A549 (cell line): ENCODE results near the gene ARFGAP2. TPM values are rescaled to one million over a fixed set of nuclear protein-coding genes. Genes with fewer than 3 reads are reported as not detected.

Experiments used
- ATAC-seq, 2 experiments: fragments of 200-7000 bp in 1 of 2; fragments of >200 bp in 1 of 2; cut with Nextera tagmentation in 1 of 2; cut with Tn5 transposase in 1 of 2; 3 replicates each; pipeline versions ENCODE4 v1.8.0 to v1.9.1; 2018 to 2020; ENCODE audit warnings: mild to moderate bottlenecking in 1 of 2, moderate library complexity in 1 of 2
- CTCF ChIA-PET: fragments of 300-600 bp; sonication (Branson Sonifier 250); formaldehyde crosslinking; extraction: SDS; loops from one replicate; lab custom pipeline; 2021; ENCODE audit warnings: antibody characterized with exemption, inconsistent platforms; lab: Yijun Ruan, JAX
- POLR2A ChIA-PET: fragments of 350-600 bp; formaldehyde crosslinking; extraction: SDS; loops from one replicate; lab custom pipeline; 2021; ENCODE audit warnings: antibody characterized with exemption, inconsistent platforms; lab: Yijun Ruan, JAX
- DNase-seq, 2 experiments: peaks; one replicate each; pipeline versions ENCODE4 v3.0.0 to v3.0.0-alpha.2; 2011 to 2016; ENCODE audit warnings: low read depth in 1 of 2, low spot score in 1 of 2
- FAIRE-seq: peaks from 2 replicates; lab custom pipeline; 2011; peaks lifted over from hg19 to GRCh38; lab: Jason Lieb, UNC
- H3K27ac ChIP-seq, 2 experiments: fragments of >200 bp; sonication (Bioruptor Twin); formaldehyde crosslinking; 3 replicates each; pipeline ENCODE4 v1.5.1; 2016 to 2017
- H3K4me1 ChIP-seq: fragments of >200 bp; sonication (Bioruptor Twin); formaldehyde crosslinking; 3 replicates; pipeline ENCODE4 v1.6.1; 2016
- H3K4me2 ChIP-seq: fragments of >200 bp; sonication (Bioruptor Twin); formaldehyde crosslinking; 3 replicates; pipeline ENCODE4 v1.6.1; 2016
- H3K4me3 ChIP-seq: fragments of >200 bp; sonication (Bioruptor Twin); formaldehyde crosslinking; 3 replicates; pipeline ENCODE4 v1.5.1; 2016
- H3K9me3 ChIP-seq: fragments of >200 bp; sonication (Bioruptor Twin); formaldehyde crosslinking; 3 replicates; pipeline ENCODE4 v1.6.1; 2016
- CBX2 ChIP-seq: fragments of 200-600 bp; sonication (generic); IDR thresholded peaks from 2 replicates; pipeline ENCODE4 v1.6.1; 2016; ENCODE audit warnings: low read depth, mild to moderate bottlenecking, borderline replicate concordance
- CBX8 ChIP-seq: fragments of 200-600 bp; sonication (generic); IDR thresholded peaks from 2 replicates; pipeline ENCODE4 v1.6.1; 2016
- CHD4 ChIP-seq: fragments of 200-600 bp; sonication (generic); IDR thresholded peaks from 2 replicates; pipeline ENCODE4 v1.6.1; 2016; ENCODE audit warnings: antibody characterized with exemption, mild to moderate bottlenecking, borderline replicate concordance
- EHF ChIP-seq: fragments of 250-450 bp; sonication (Bioruptor Pico); IDR thresholded peaks from 2 replicates; pipeline ENCODE4 v1.5.0; 2020; ENCODE audit warnings: mild to moderate bottlenecking
- EHMT2 ChIP-seq: fragments of 200-600 bp; sonication (generic); IDR thresholded peaks from 2 replicates; pipeline ENCODE4 v1.6.1; 2016; ENCODE audit warnings: antibody characterized with exemption, low read depth, mild to moderate bottlenecking, moderate library complexity
- EP300 ChIP-seq, 2 experiments: fragments of >200 bp; sonication (Bioruptor Twin); formaldehyde crosslinking; IDR thresholded peaks; 2 replicates in 1 of 2; 3 replicates in 1 of 2; pipeline ENCODE4 v1.6.1; 2016 to 2017
- ESRRA ChIP-seq: fragments of 150-350 bp; IDR thresholded peaks from 2 replicates; pipeline ENCODE4 v1.6.1; 2014; ENCODE audit warnings: mild to moderate bottlenecking, low read length, borderline replicate concordance
- FOSB ChIP-seq: fragments of 250-450 bp; sonication (Bioruptor Pico); IDR thresholded peaks from 2 replicates; pipeline ENCODE4 v1.5.0; 2020; ENCODE audit warnings: mild to moderate bottlenecking, moderate library complexity
- FOXS1 ChIP-seq: fragments of 250-450 bp; sonication (Bioruptor Pico); IDR thresholded peaks from 2 replicates; pipeline ENCODE4 v1.5.0; 2020; ENCODE audit warnings: mild to moderate bottlenecking, moderate library complexity
- HEYL ChIP-seq: fragments of 250-450 bp; sonication (Bioruptor Pico); IDR thresholded peaks from 2 replicates; pipeline ENCODE4 v1.8.0; 2021; ENCODE audit warnings: mild to moderate bottlenecking, moderate library complexity
- HOXB13 ChIP-seq: fragments of 250-450 bp; sonication (Bioruptor Pico); IDR thresholded peaks from 2 replicates; pipeline ENCODE4 v1.5.0; 2020; ENCODE audit warnings: low read depth, mild to moderate bottlenecking, moderate library complexity
- MAZ ChIP-seq: fragments of 150-350 bp; IDR thresholded peaks from 2 replicates; pipeline ENCODE4 v1.6.1; 2014; ENCODE audit warnings: antibody characterized with exemption, low read depth, low read length, borderline replicate concordance
- NFE2L2 ChIP-seq: fragments of 150-350 bp; conservative IDR thresholded peaks from 2 replicates; pipeline ENCODE4 v1.6.1; 2014; ENCODE audit warnings: low read length
- NR3C1 ChIP-seq: fragments of >200 bp; sonication (Bioruptor Twin); formaldehyde crosslinking; IDR thresholded peaks from 3 replicates; pipeline ENCODE4 v1.6.1; 2017
- POLR2AphosphoS2 ChIP-seq: conservative IDR thresholded peaks from 2 replicates; pipeline ENCODE4 v1.6.1; 2012; ENCODE audit warnings: low read length, improper control_type of control experiment, inconsistent platforms
- RNF2 ChIP-seq: fragments of 200-600 bp; sonication (generic); IDR thresholded peaks from 2 replicates; pipeline ENCODE4 v1.6.1; 2016; ENCODE audit warnings: low read depth, mild to moderate bottlenecking, antibody characterized with exemption, moderate library complexity, borderline replicate concordance
- SMC3 ChIP-seq: fragments of >200 bp; sonication (Bioruptor Twin); formaldehyde crosslinking; IDR thresholded peaks from 3 replicates; pipeline ENCODE4 v1.6.1; 2018; ENCODE audit warnings: inconsistent platforms
- TP53 ChIP-seq: fragments of 250-450 bp; sonication (Bioruptor Pico); IDR thresholded peaks from 2 replicates; pipeline ENCODE4 v1.5.0; 2021; ENCODE audit warnings: mild to moderate bottlenecking, moderate library complexity
- ZC3H11A ChIP-seq: fragments of 450-650 bp; IDR thresholded peaks from 2 replicates; pipeline ENCODE4 v1.6.1; 2014; ENCODE audit warnings: antibody characterized with exemption, mild to moderate bottlenecking
- ZSCAN20 ChIP-seq: fragments of 250-450 bp; sonication (Bioruptor Pico); IDR thresholded peaks from 2 replicates; pipeline ENCODE4 v1.8.0; 2022; ENCODE audit warnings: mild to moderate bottlenecking, moderate library complexity
- WGBS: methylation state at CpG from one replicate; pipeline ENCODE4 v1.1.6; 2017; ENCODE audit errors: missing lambda C conversion rate; 5-methylcytosine and 5-hydroxymethylcytosine counted together
- polyA plus RNA-seq, 4 experiments: library from polyadenylated mRNA; depleted of rRNA in 3 of 4; stranded (reverse); fragments of >200 nt; fragmentation: RNase III in 1 of 4; extraction: RNeasy Plus Mini Kit Qiagen cat#74134 plus additional on column Dnase treatment in 1 of 4; gene quantifications; 2 replicates in 3 of 4; 3 replicates in 1 of 4; pipeline ENCODE4 v1.2.3, GENCODE V29; 2011 to 2017
- TF ChIP-seq, protein P1 (sequence below): fragments of 450-650 bp; IDR thresholded peaks from 2 replicates; pipeline ENCODE4 v1.6.1; 2014; ENCODE audit warnings: antibody characterized with exemption
- TF ChIP-seq, protein P2 (sequence below): fragments of 150-350 bp; IDR thresholded peaks from 2 replicates; pipeline ENCODE4 v1.6.1; 2014; ENCODE audit warnings: low read depth, mild to moderate bottlenecking, low read length
- TF ChIP-seq, protein P3 (sequence below): fragments of 250-450 bp; sonication (Bioruptor Pico); IDR thresholded peaks from 2 replicates; pipeline ENCODE4 v1.5.0; 2021; ENCODE audit warnings: mild to moderate bottlenecking, moderate library complexity, borderline replicate concordance
- TF ChIP-seq, protein P4 (sequence below): fragments of >200 bp; sonication (Bioruptor Twin); formaldehyde crosslinking; IDR thresholded peaks from 3 replicates; pipeline ENCODE4 v1.5.1; 2016
- TF ChIP-seq, protein P5 (sequence below): IDR thresholded peaks from 2 replicates; pipeline ENCODE4 v1.6.1; 2012
- TF ChIP-seq, protein P6 (sequence below): fragments of >200 bp; sonication (Bioruptor Twin); formaldehyde crosslinking; IDR thresholded peaks from 3 replicates; pipeline ENCODE4 v1.6.1; 2016

Gene ARFGAP2
- polyA plus RNA-seq, 2 of the 4 experiments (the other 2 are of a cell fraction): 29.5 to 34.0 TPM

DNA sequence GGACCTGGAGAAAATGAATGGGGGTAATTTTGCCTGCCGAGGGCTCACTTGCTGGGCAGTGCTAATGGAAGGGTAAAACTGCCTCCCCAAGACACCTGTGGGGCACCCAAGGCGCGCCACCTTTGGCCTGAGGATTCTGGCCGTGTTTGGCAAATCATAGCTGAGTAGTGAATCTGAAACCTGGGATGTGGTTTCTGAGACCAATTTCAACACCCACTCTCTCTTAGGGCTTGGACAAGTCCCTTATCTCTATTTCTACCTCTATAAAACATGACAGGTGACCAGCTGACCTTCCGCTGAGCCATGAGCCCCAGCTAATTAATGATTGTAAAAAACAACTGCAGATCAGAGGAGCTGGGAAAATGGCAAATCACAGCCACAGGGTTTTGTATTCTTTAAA, 11.0 kb upstream of the ARFGAP2 start:
- Histone ChIP-seq H3K9me3 (no peaks in the 10 kb centered on the region), H3K4me1 (peaks cover 47% of the 10 kb centered on the region), H3K4me3 (peak overlapping the region; percentile 72), H3K27ac (peak overlapping the region; percentile 84 to 98)
- DNase-seq (no peak), ATAC-seq (no peak), FAIRE-seq (no peak)
- ChIA-PET CTCF (interaction anchor here (1.0 to 5.2 kb wide), 14 partner anchors 9 to 167 kb away, joined by 3 to 41 read pairs (median 6); partner anchors contain the start of genes ARFGAP2, DDB2 and NR1H3), POLR2A (interaction anchor here (0.8 to 4.8 kb wide), 7 partner anchors 13 to 61 kb away, joined by 4 to 60 read pairs (median 6); partner anchors contain the start of genes ACP2 and DDB2)
- 68% methylated on average over 5 of the region's 5 CpGs for whole genome bisulfite sequencing
- TF ChIP-seq EP300 (IDR thresholded peaks at IDR 0.05): no peak
- no peak for TF ChIP-seq CHD4
- no peak for TF ChIP-seq EHF (CRISPR knock-in tag)
- TF ChIP-seq, protein P1, sequence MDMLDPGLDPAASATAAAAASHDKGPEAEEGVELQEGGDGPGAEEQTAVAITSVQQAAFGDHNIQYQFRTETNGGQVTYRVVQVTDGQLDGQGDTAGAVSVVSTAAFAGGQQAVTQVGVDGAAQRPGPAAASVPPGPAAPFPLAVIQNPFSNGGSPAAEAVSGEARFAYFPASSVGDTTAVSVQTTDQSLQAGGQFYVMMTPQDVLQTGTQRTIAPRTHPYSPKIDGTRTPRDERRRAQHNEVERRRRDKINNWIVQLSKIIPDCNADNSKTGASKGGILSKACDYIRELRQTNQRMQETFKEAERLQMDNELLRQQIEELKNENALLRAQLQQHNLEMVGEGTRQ: no peak
- TF ChIP-seq, protein P2, sequence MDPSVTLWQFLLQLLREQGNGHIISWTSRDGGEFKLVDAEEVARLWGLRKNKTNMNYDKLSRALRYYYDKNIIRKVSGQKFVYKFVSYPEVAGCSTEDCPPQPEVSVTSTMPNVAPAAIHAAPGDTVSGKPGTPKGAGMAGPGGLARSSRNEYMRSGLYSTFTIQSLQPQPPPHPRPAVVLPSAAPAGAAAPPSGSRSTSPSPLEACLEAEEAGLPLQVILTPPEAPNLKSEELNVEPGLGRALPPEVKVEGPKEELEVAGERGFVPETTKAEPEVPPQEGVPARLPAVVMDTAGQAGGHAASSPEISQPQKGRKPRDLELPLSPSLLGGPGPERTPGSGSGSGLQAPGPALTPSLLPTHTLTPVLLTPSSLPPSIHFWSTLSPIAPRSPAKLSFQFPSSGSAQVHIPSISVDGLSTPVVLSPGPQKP: no peak
- no peak for TF ChIP-seq ZC3H11A
- TF ChIP-seq, all 56 proteins: peak for 0
- peak overlapping the region; percentile 79 for H3K4me2 ChIP-seq

DNA sequence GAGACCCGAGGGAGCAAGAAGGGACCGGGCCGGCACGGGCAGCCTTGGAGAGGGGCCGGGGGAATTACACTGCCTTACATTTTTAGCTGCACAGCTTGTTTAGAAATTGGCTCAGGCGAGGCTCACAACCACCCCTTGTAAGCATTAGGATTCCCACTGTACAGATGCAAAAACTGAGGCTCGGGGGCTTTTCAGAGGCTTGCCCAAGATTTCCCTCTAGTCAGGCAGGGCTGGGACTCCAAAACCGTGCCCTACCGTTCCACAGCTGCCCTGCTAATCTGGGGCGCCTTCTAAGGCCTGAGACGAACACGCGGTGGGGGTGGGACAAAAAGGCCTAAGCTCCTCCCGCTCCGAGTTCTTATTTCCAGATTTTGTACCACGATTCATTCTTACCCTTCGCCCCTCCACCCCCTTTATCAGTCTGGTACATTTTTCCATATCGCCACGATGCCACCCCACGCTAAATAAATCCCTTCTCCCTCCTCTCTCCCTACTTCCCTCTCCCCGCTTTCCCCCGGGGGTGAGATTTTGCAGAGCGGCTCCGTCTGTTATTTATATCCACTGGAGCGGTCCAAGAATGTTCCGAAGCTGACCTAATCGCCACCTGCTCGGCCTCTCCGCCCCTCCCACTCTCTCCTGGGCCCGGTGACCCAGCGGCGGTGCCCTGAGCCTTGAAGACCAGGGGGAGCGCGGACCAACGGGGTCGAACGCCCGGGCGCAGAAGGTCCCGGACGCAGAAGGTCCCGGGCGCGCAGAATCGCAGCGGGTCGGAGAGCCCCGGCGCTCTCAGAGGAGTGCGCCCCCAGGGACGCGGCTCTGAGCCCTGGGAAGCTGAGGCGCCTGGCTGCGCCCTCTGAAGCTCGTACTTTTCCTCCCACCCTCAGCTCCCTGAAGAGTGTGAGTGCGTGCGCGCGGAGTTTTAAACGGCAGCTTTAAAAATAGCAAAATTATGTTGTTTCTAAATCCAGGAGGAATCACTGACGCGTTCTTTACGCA, 10.3 kb upstream of the ARFGAP2 start:
- H3K9me3 ChIP-seq: no peaks in the 10 kb centered on the region
- ChIA-PET POLR2A (interaction anchor here (0.8 to 4.8 kb wide), 6 partner anchors 9 to 61 kb away, joined by 3 to 60 read pairs (median 6); partner anchors contain the start of genes ACP2 and DDB2), CTCF (interaction anchor here (0.7 to 5.2 kb wide), 19 partner anchors 8 to 168 kb away, joined by 3 to 41 read pairs (median 5); partner anchors contain the start of genes ARFGAP2, DDB2 and NR1H3)
- FAIRE-seq (no peak), ATAC-seq (peak; percentile 42 to 48), DNase-seq (peak in 1 of 2 experiments; percentile 75)
- peak overlapping the region; percentile 79 for H3K4me2 ChIP-seq
- WGBS: 48% methylated on average over 58 of the region's 63 CpGs
- peak overlapping the region; percentile 72 for H3K4me3 ChIP-seq
- H3K4me1 ChIP-seq: peaks cover 47% of the 10 kb centered on the region
- H3K27ac ChIP-seq: peak overlapping the region; percentile 84 to 98
- TF ChIP-seq RNF2: no peak
- no peak for TF ChIP-seq FOXS1 (CRISPR knock-in tag)
- TF ChIP-seq NR3C1: no peak
- no peak for TF ChIP-seq TP53 (CRISPR knock-in tag)
- TF ChIP-seq CBX8: no peak
- no peak for TF ChIP-seq HEYL (CRISPR knock-in tag)
- TF ChIP-seq, protein P3, sequence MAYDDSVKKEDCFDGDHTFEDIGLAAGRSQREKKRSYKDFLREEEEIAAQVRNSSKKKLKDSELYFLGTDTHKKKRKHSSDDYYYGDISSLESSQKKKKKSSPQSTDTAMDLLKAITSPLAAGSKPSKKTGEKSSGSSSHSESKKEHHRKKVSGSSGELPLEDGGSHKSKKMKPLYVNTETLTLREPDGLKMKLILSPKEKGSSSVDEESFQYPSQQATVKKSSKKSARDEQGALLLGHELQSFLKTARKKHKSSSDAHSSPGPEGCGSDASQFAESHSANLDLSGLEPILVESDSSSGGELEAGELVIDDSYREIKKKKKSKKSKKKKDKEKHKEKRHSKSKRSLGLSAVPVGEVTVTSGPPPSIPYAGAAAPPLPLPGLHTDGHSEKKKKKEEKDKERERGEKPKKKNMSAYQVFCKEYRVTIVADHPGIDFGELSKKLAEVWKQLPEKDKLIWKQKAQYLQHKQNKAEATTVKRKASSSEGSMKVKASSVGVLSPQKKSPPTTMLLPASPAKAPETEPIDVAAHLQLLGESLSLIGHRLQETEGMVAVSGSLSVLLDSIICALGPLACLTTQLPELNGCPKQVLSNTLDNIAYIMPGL: no peak
- TF ChIP-seq, protein P4, sequence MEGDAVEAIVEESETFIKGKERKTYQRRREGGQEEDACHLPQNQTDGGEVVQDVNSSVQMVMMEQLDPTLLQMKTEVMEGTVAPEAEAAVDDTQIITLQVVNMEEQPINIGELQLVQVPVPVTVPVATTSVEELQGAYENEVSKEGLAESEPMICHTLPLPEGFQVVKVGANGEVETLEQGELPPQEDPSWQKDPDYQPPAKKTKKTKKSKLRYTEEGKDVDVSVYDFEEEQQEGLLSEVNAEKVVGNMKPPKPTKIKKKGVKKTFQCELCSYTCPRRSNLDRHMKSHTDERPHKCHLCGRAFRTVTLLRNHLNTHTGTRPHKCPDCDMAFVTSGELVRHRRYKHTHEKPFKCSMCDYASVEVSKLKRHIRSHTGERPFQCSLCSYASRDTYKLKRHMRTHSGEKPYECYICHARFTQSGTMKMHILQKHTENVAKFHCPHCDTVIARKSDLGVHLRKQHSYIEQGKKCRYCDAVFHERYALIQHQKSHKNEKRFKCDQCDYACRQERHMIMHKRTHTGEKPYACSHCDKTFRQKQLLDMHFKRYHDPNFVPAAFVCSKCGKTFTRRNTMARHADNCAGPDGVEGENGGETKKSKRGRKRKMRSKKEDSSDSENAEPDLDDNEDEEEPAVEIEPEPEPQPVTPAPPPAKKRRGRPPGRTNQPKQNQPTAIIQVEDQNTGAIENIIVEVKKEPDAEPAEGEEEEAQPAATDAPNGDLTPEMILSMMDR: no peak
- no peak for TF ChIP-seq EHMT2
- TF ChIP-seq FOSB (CRISPR knock-in tag): no peak
- TF ChIP-seq POLR2AphosphoS2: no peak
- TF ChIP-seq ZSCAN20 (CRISPR knock-in tag): no peak
- no peak for TF ChIP-seq HOXB13 (CRISPR knock-in tag)
- no peak; the same call in 2 of the 3 replicates for TF ChIP-seq SMC3
- TF ChIP-seq, protein P5, sequence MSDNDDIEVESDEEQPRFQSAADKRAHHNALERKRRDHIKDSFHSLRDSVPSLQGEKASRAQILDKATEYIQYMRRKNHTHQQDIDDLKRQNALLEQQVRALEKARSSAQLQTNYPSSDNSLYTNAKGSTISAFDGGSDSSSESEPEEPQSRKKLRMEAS: peak; percentile 60; the same call in 1 of the 2 replicates
- TF ChIP-seq, protein P1: no peak
- TF ChIP-seq MAZ: no peak
- no peak for TF ChIP-seq CBX2
- no peak for TF ChIP-seq ESRRA
- TF ChIP-seq, protein P6, sequence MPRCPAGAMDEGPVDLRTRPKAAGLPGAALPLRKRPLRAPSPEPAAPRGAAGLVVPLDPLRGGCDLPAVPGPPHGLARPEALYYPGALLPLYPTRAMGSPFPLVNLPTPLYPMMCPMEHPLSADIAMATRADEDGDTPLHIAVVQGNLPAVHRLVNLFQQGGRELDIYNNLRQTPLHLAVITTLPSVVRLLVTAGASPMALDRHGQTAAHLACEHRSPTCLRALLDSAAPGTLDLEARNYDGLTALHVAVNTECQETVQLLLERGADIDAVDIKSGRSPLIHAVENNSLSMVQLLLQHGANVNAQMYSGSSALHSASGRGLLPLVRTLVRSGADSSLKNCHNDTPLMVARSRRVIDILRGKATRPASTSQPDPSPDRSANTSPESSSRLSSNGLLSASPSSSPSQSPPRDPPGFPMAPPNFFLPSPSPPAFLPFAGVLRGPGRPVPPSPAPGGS: peak; percentile 4; the same call in 1 of the 3 replicates
- TF ChIP-seq NFE2L2: no peak
